GM10248 (cell line): ENCODE measurements around the gene FILIP1L.

Experiments
- CTCF ChIA-PET: fragments of 300-600 bp; sonication (Branson Sonifier 250); formaldehyde crosslinking; extraction: SDS; loops from one replicate; lab custom pipeline; 2021; ENCODE audit warnings: antibody characterized with exemption; lab: Yijun Ruan, JAX
- POLR2A ChIA-PET: fragments of 350-650 bp; sonication (Branson Sonifier 250); formaldehyde crosslinking; extraction: SDS; loops from one replicate; lab custom pipeline; 2020; ENCODE audit warnings: antibody characterized with exemption; lab: Yijun Ruan, JAX
- DNase-seq: peaks from one replicate; pipeline ENCODE4 v3.0.0; 2012; ENCODE audit errors: extremely low spot score
- CTCF ChIP-seq: IDR thresholded peaks from 2 replicates; pipeline ENCODE4 v1.5.1; 2012; ENCODE audit warnings: mild to moderate bottlenecking, low read depth; ENCODE audit errors: extremely low read depth, missing control alignments, control extremely low read depth

FILIP1L gene

GRCh38 chr3:99980606-99981005 lies 133.7 kb downstream of the FILIP1L start:
- POLR2A ChIA-PET, result no interaction called here
- CTCF ChIA-PET, result interaction anchor here (1.2 kb wide), 1 partner anchor 30 kb away, joined by 3 read pairs; no protein-coding TSS in a partner anchor
- no peak for DNase-seq
- TF ChIP-seq CTCF, result no peak

DNA sequence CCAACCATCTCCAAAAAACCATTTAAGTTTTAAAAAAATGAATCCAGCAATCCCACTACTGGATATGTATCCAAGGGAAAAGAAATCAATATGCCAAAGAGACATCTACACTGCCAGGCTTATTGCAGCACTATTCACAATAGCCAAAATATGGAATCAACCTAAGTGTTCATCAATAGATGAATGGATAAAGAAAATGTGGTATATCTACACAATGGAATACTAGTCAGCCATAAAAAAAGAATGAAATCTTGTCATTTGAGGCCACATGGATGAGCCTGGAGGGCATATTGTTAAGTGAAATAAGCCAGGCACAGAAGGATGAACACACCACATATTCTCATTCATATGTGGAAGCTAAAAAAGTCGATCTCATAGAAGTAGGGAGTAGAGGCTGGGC lies 136.1 kb downstream of the FILIP1L start:
- no peak for TF ChIP-seq CTCF
- DNase-seq, result no peak
- ChIA-PET CTCF (interaction anchor here (1.2 to 1.3 kb wide), 3 partner anchors 15 to 44 kb away, joined by 3 read pairs; no protein-coding TSS in a partner anchor), POLR2A (no interaction called here)

DNA sequence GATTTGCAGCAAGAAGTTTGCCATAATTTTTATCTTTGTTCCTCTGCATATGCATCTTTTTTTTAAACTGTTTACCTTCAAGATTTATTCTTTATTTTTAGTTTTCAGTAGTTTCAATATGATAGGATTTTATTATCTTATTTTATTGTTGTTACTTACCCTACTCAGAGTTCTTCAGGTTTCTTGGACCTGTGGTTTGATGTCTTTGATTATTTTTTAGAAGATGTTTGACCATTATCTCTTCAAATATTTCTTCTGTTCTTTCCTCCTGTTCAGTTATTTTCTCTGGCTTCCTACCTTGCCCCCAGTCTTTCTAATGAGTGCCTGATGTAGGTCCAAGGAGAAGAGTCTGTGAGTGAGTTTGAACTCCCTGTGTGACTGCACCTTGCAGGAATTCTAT lies 137.7 kb downstream of the FILIP1L start:
- ChIA-PET CTCF (no interaction called here), POLR2A (no interaction called here)
- DNase-seq, result no peak
- TF ChIP-seq CTCF, result no peak

DNA sequence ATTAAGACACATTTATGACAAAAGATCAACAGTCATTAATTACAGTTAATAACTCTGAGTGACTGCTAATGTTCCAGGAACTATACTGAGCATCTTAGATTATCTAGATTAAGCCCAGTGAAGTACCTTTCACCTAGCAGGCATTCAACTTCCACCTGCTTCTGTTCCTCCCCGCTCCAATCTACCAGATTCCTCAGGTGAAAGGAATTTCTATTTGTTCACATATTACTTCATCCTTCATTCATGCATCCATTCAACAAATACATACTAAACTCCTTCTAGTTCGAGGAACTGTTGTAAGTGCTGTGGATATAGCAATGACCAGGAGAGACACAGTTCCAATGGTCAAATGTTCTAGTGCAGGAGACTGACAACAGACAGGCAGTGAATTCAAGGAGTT lies 139.3 kb downstream of the FILIP1L start:
- no peak for DNase-seq
- ChIA-PET CTCF (no interaction called here), POLR2A (no interaction called here)
- TF ChIP-seq CTCF, result no peak

DNA sequence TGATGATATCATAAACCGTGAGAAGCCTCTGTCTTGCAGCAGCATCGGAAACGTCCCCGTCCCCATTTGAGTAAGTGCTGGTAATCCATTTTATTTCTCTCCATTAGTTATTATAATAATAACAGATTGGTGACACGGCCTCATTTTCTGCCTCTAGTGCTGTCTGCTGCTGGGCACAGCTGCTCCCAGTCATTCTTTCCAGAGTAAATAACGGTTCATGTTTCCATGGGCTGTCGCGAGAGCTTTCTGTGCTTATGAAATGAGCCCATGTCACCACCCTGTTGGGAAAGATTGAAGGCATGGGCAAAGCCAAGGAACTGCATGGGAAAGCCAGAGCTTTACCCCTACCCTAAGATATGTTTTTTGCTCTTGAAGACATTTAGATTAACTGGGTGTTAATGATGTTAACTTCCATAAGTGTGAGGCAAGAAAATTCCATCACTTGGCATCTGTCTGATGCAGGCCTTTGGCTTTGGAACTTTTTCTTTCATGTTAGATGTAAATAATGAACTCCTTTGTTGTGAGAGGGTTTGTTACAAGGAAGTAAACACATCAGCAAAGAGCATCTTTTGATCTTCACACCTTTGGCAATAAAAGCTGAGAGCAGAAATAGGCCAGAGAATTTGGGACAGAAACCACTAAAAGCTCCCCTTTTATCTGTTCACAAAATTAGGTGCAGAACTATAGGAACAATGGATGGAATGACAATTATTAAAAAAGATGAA lies 141.8 kb downstream of the FILIP1L start:
- ChIA-PET CTCF (interaction anchor here (0.9 to 1.8 kb wide), 4 partner anchors 8 to 22 kb away, joined by 3 to 5 read pairs (median 4); no protein-coding TSS in a partner anchor), POLR2A (no interaction called here)
- TF ChIP-seq CTCF, result no peak
- DNase-seq, result no peak

DNA sequence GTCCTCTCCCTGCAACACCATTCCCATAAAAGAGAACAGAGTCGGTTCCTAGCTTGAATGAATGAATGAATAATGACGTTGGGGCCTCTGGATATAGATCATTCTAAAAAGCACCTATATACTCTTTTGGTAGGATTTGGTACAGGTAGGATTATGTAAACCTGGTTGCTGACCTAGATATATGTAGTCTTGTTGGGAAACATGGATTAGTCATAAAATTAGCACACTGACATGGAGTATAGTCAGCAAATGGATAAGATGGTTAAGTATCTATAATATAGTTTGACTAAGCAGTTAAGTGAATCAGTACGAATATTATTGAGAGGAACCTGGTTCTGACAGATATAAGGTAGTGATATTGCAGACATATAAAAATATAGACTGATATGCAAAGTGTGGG lies 142.5 kb downstream of the FILIP1L start:
- ChIA-PET CTCF (interaction anchor here (0.9 to 1.4 kb wide), 3 partner anchors 10 to 21 kb away, joined by 3 to 5 read pairs (median 3); no protein-coding TSS in a partner anchor), POLR2A (no interaction called here)
- no peak for TF ChIP-seq CTCF
- no peak for DNase-seq
